Stomach (tissue), 9 donors: ENCODE data around the gene ZDHHC1. TPM values are rescaled to one million over a fixed set of nuclear protein-coding genes. Genes with fewer than 3 reads are reported as not detected.
A peak's percentile ranks its signal among the peaks of the same experiment; 100 is the strongest.

Experiments
- DNase-seq, 2 donors: peaks; one replicate each; pipeline versions ENCODE4 v3.0.0 to v3.0.0-alpha.2; 2013 to 2019
- H3K27ac ChIP-seq, 5 donors: fragments of 200-600 bp in 4 of 5; sonication (generic) in 4 of 5; one replicate each; pipeline ENCODE4 v1.5.1; 2013 to 2019; ENCODE audit warnings: mild to moderate bottlenecking in 1 of 5, moderate library complexity in 1 of 5
- H3K27me3 ChIP-seq, 3 donors: fragments of 200-600 bp; sonication (generic); one replicate each; pipeline ENCODE4 v1.5.1; 2017 to 2019; ENCODE audit warnings: mixed run types in 1 of 3
- H3K36me3 ChIP-seq, 4 donors: fragments of 200-600 bp; sonication (generic); 1 replicate in 3 of 4; 2 replicates in 1 of 4; pipeline ENCODE4 v1.5.1; 2016 to 2019
- H3K4me1 ChIP-seq, 4 donors: fragments of 200-600 bp; sonication (generic); one replicate each; pipeline ENCODE4 v1.5.1; 2016 to 2019
- H3K4me3 ChIP-seq, 4 donors: fragments of 200-600 bp; sonication (generic) in 3 of 4; one replicate each; pipeline ENCODE4 v1.5.1; 2016 to 2019; ENCODE audit warnings: mild to moderate bottlenecking in 1 of 4
- H3K9me3 ChIP-seq, 4 donors: fragments of 200-600 bp; sonication (generic); one replicate each; pipeline ENCODE4 v1.5.1; 2016 to 2019
- CTCF ChIP-seq, 7 experiments: fragments of 450-650 bp in 4 of 7; fragments of 200-600 bp in 3 of 7; sonication (generic) in 3 of 7; IDR thresholded peaks; one replicate each; pipeline ENCODE4 v1.5.1; 2016 to 2019; ENCODE audit warnings: antibody characterized with exemption in 7 of 7, control low read depth in 2 of 7, mild to moderate bottlenecking in 1 of 7
- EP300 ChIP-seq: sonication (generic); formaldehyde crosslinking; IDR thresholded peaks from one replicate; pipeline ENCODE4 v1.6.1; 2017; ENCODE audit warnings: antibody characterized with exemption
- POLR2A ChIP-seq, 4 donors: fragments of 450-650 bp; IDR thresholded peaks; one replicate each; pipeline ENCODE4 v1.6.1; 2016; ENCODE audit warnings: antibody characterized with exemption in 4 of 4, control low read depth in 2 of 4, mild to moderate bottlenecking in 1 of 4, moderate library complexity in 1 of 4
- POLR2AphosphoS5 ChIP-seq, 3 donors: sonication (generic); formaldehyde crosslinking; IDR thresholded peaks; one replicate each; pipeline ENCODE4 v1.6.1; 2016; ENCODE audit warnings: antibody characterized with exemption in 3 of 3
- WGBS, 5 donors: extraction: QIAGEN DNeasy Blood & Tissue Kit in 3 of 5; methylation state at CpG; one replicate each; pipeline versions ENCODE4 v1.1.5 to v1.1.7; 2013 to 2018; 5-methylcytosine and 5-hydroxymethylcytosine counted together
- intact Hi-C: fragments of 100-400 bp; cut with DNase I; formaldehyde crosslinking; loops from one replicate; pipeline ENCODE4 v1.15.1; 2023; ENCODE audit warnings: low total_unique reads
- polyA plus RNA-seq, 3 donors: library from polyadenylated mRNA; stranded (reverse); fragments of 200-250 nt; gene quantifications; one replicate each; pipeline ENCODE4 v1.2.3, GENCODE V29; 2013
- total RNA-seq, 5 donors: library from RNA; depleted of rRNA; stranded (reverse); fragments of >200 nt; gene quantifications; one replicate each; pipeline versions ENCODE4 v1.1.0 to v1.2.3, GENCODE V29; 2014 to 2016
- donor health status: healthy with polysubstance abuse.
- donor health status: Bipolar disorder and iron deficiency.
- donor health status: healthy.

ZDHHC1 gene
- total and polyA plus RNA-seq, 8 donors: 2.0 to 33.6 (median 6.1) TPM; not detected in 1

- H3K9me3 ChIP-seq: no peaks in the 10 kb centered on the region
- H3K36me3 ChIP-seq: no peaks in the 10 kb centered on the region
- peaks cover 45 to 86% (median 80%) of the 10 kb centered on the region in 4 donors for H3K4me1 ChIP-seq
- DNase-seq: peak in 1 of 2 donors; percentile 59
- peak overlapping the region; percentile 15 to 71 (median 48) for H3K27ac ChIP-seq
- TF ChIP-seq EP300 (no peak), POLR2A (IDR thresholded peaks at IDR 0.05) (no peak), CTCF (IDR thresholded peaks at IDR 0.05) (no peak), POLR2AphosphoS5 (IDR thresholded peaks at IDR 0.05) (no peak)
- intact Hi-C loops: no loop called here
- peak overlapping the region in 1 of 4 donors; percentile 26 for H3K4me3 ChIP-seq
- H3K27me3 ChIP-seq: peaks cover 0 to 43% (median 0%) of the 10 kb centered on the region in 3 donors
- WGBS, 5 donors: 57 to 81% (median 64%) methylated on average over 4 to 13 of the region's 13 CpGs
Measured at GRCh38 chr16:67395458-67396158, 20.7 kb downstream of the ZDHHC1 start.

DNA sequence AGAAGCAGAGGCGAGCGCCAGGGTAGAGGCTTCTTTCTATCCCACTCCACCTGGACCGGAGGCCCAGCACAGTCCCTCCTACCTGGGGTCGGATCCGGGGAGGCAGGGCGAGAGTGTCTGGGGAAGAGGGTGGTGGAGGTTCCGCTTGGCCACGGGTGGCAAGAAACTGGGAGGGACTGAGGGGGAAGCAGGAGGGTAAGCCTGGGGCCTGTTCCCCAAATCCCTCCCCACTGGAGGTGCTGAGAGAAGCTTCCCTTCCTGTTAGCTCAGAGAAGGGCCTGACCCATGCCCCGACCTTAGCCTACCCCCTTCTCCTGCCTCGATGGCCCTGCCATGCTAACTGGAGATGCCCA is 21.2 kb downstream of the ZDHHC1 start:
- Histone ChIP-seq H3K4me3 (no peak overlapping the region), H3K27ac (peak overlapping the region in 4 of 5 donors; percentile 15 to 71 (median 42)), H3K36me3 (no peaks in the 10 kb centered on the region), H3K9me3 (no peaks in the 10 kb centered on the region), H3K27me3 (peaks cover 0 to 43% (median 0%) of the 10 kb centered on the region in 3 donors), H3K4me1 (peaks cover 45 to 88% (median 82%) of the 10 kb centered on the region in 4 donors)
- peak in 1 of 2 donors; percentile 16 for DNase-seq
- TF ChIP-seq EP300: no peak
- TF ChIP-seq POLR2AphosphoS5 (IDR thresholded peaks at IDR 0.05): no peak
- TF ChIP-seq POLR2A (IDR thresholded peaks at IDR 0.05): no peak
- no peak for TF ChIP-seq CTCF (IDR thresholded peaks at IDR 0.05)
- intact Hi-C loops: no loop called here
- WGBS, 5 donors: 76 to 85% (median 78%) methylated on average over 10 of the region's 10 CpGs

- H3K27me3 ChIP-seq: peaks cover 0 to 43% (median 0%) of the 10 kb centered on the region in 3 donors
- peaks cover 39 to 89% (median 76%) of the 10 kb centered on the region in 4 donors for H3K4me1 ChIP-seq
- H3K27ac ChIP-seq: peak overlapping the region; percentile 21 to 71 (median 55)
- DNase-seq: peak in 1 of 2 donors; percentile 54
- H3K4me3 ChIP-seq: peak overlapping the region; percentile 33 to 46 (median 40)
- 53 to 75% (median 68%) methylated on average over 58 to 88 of the region's 88 CpGs for WGBS, 5 donors
- intact Hi-C loops: no loop called here
- H3K9me3 ChIP-seq: no peaks in the 10 kb centered on the region
- TF ChIP-seq EP300: no peak
- TF ChIP-seq CTCF (IDR thresholded peaks at IDR 0.05): no peak
- TF ChIP-seq POLR2A (IDR thresholded peaks at IDR 0.05): no peak
- no peak for TF ChIP-seq POLR2AphosphoS5 (IDR thresholded peaks at IDR 0.05)
- H3K36me3 ChIP-seq: no peaks in the 10 kb centered on the region
Measured at GRCh38 chr16:67394155-67395104, 21.8 kb downstream of the ZDHHC1 start.

DNA sequence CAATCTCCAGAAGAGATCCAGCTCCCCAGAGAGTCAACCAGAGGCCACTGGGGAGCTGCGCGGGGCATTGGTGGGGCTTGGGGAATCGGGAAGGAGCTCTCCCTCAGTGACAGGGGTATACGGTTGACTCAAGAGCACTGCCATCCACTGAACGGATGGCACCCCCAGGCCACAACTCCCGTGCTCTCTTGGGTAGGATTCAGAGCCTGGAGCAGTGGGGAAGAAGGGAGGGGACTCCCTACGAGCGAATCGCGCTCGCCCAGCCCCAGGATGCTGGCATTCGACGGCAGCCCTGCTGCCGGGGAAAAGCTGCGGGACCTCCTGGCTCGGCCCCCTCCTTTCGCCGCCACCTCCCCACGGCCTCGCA is 22.5 kb downstream of the ZDHHC1 start:
- H3K27ac ChIP-seq: peak overlapping the region; percentile 37 to 71 (median 55)
- H3K9me3 ChIP-seq: no peaks in the 10 kb centered on the region
- H3K36me3 ChIP-seq: no peaks in the 10 kb centered on the region
- WGBS, 5 donors: 23 to 41% (median 28%) methylated on average over 7 to 20 of the region's 20 CpGs
- peaks cover 0 to 43% (median 0%) of the 10 kb centered on the region in 3 donors for H3K27me3 ChIP-seq
- intact Hi-C loops: no loop called here
- no peak for TF ChIP-seq EP300
- TF ChIP-seq CTCF (IDR thresholded peaks at IDR 0.05): no peak
- TF ChIP-seq POLR2A (IDR thresholded peaks at IDR 0.05): no peak
- TF ChIP-seq POLR2AphosphoS5 (IDR thresholded peaks at IDR 0.05): no peak
- no peak for DNase-seq
- H3K4me1 ChIP-seq: peaks cover 35 to 84% (median 70%) of the 10 kb centered on the region in 4 donors
- peak overlapping the region; percentile 33 to 46 (median 40) for H3K4me3 ChIP-seq
